HEK293T (cell line): ENCODE results near the gene MICALL2.

ENCODE experiments used
- CTCF ChIA-PET: fragments of 350-600 bp; formaldehyde crosslinking; extraction: SDS; loops from one replicate; lab custom pipeline; 2021; ENCODE audit warnings: antibody characterized with exemption, inconsistent platforms; lab: Yijun Ruan, JAX
- POLR2A ChIA-PET: fragments of 350-600 bp; formaldehyde crosslinking; extraction: SDS; loops from one replicate; lab custom pipeline; 2020; ENCODE audit warnings: antibody characterized with exemption, inconsistent platforms; lab: Yijun Ruan, JAX
- DNase-seq: peaks from one replicate; pipeline ENCODE4 v3.0.0; 2012; ENCODE audit warnings: mixed read lengths; ENCODE audit errors: extremely low spot score
- ARNT ChIP-seq: fragments of 450-650 bp; IDR thresholded peaks from 2 replicates; pipeline ENCODE4 v1.6.1; 2017; ENCODE audit warnings: mild to moderate bottlenecking
- BHLHE40 ChIP-seq: fragments of 450-650 bp; IDR thresholded peaks from 2 replicates; pipeline ENCODE4 v1.6.1; 2016; ENCODE audit warnings: mild to moderate bottlenecking, moderate library complexity, borderline replicate concordance
- CTBP1 ChIP-seq: fragments of 450-650 bp; IDR thresholded peaks from 2 replicates; pipeline ENCODE4 v1.6.1; 2016; ENCODE audit warnings: borderline replicate concordance
- ELF4 ChIP-seq: fragments of 450-650 bp; IDR thresholded peaks from 2 replicates; pipeline ENCODE4 v1.6.1; 2017; ENCODE audit warnings: antibody characterized with exemption
- FOXA1 ChIP-seq: fragments of 450-650 bp; IDR thresholded peaks from 2 replicates; pipeline ENCODE4 v1.6.1; 2016; ENCODE audit warnings: mild to moderate bottlenecking
- FOXK2 ChIP-seq: fragments of 450-650 bp; IDR thresholded peaks from 2 replicates; pipeline ENCODE4 v1.6.1; 2016; ENCODE audit warnings: mild to moderate bottlenecking
- FOXM1 ChIP-seq: fragments of 450-650 bp; IDR thresholded peaks from 2 replicates; pipeline ENCODE4 v1.6.1; 2017; ENCODE audit warnings: mild to moderate bottlenecking, borderline replicate concordance
- HDGF ChIP-seq: fragments of 450-650 bp; IDR thresholded peaks from 2 replicates; pipeline ENCODE4 v1.6.1; 2017; ENCODE audit warnings: antibody characterized with exemption, borderline replicate concordance
- L3MBTL2 ChIP-seq: fragments of 450-650 bp; conservative IDR thresholded peaks from 2 replicates; pipeline ENCODE4 v1.6.1; 2016; ENCODE audit warnings: mild to moderate bottlenecking
- LEF1 ChIP-seq: fragments of 450-650 bp; IDR thresholded peaks from 2 replicates; pipeline ENCODE4 v1.6.1; 2017; ENCODE audit warnings: mild to moderate bottlenecking, borderline replicate concordance
- NFRKB ChIP-seq: fragments of 450-650 bp; IDR thresholded peaks from 2 replicates; pipeline ENCODE4 v1.6.1; 2016; ENCODE audit warnings: mild to moderate bottlenecking, moderate library complexity
- PKNOX1 ChIP-seq: fragments of 450-650 bp; IDR thresholded peaks from 2 replicates; pipeline ENCODE4 v1.6.1; 2016
- SP1 ChIP-seq: fragments of 450-650 bp; IDR thresholded peaks from 2 replicates; pipeline ENCODE4 v1.6.1; 2017
- SUZ12 ChIP-seq: fragments of 450-650 bp; IDR thresholded peaks from 2 replicates; pipeline ENCODE4 v1.6.1; 2016; ENCODE audit warnings: mild to moderate bottlenecking
- TARDBP ChIP-seq: fragments of 450-650 bp; IDR thresholded peaks from 2 replicates; pipeline ENCODE4 v1.6.1; 2016
- ZNF384 ChIP-seq: fragments of 450-650 bp; IDR thresholded peaks from 2 replicates; pipeline ENCODE4 v1.6.1; 2016

Gene MICALL2

GRCh38 chr7:1468203-1468602 is 8.9 kb upstream of the MICALL2 start:
- DNase-seq: no peak
- CTCF ChIA-PET: no interaction called here
- TF ChIP-seq ZNF384: no peak
- TF ChIP-seq ELF4: no peak
- no peak for TF ChIP-seq FOXA1
- TF ChIP-seq FOXM1: no peak
- TF ChIP-seq TARDBP: no peak
- TF ChIP-seq PKNOX1: no peak
- TF ChIP-seq SP1: no peak
- TF ChIP-seq ARNT: no peak
- TF ChIP-seq LEF1: no peak
- TF ChIP-seq CTBP1: no peak
- no peak for TF ChIP-seq HDGF
- TF ChIP-seq BHLHE40: no peak
- TF ChIP-seq NFRKB: no peak
- POLR2A ChIA-PET: no interaction called here

- ChIA-PET POLR2A (no interaction called here), CTCF (interaction anchor here (1.6 kb wide), 1 partner anchor 8 kb away, joined by 5 read pairs; no protein-coding TSS in a partner anchor)
- no peak for TF ChIP-seq ZNF384
- no peak for TF ChIP-seq PKNOX1
- no peak for TF ChIP-seq HDGF
- DNase-seq: peak; percentile 38
Measured at GRCh38 chr7:1466524-1467271, 7.4 kb upstream of the MICALL2 start.

DNA sequence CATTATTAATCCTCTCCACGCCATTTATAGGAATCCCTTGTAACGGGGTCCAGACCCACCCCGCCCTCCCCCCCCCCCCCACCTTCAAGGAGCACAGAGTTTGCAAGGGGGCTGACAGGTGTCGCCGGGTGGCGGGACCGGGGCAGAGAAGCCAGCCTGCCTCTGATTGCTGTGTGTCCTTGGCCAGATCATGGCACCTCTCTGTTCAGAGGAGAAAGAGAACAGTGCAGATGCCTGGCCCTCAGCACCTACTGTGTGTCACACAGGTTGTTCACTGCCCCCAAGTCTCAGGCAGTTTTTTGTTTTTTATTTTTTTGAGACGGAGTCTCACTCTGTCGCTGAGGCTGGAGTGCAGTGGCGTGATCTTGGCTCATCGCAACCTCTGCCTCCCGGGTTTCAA is 5.4 kb upstream of the MICALL2 start:
- CTCF ChIA-PET: no interaction called here
- POLR2A ChIA-PET: no interaction called here
- TF ChIP-seq HDGF (no peak), FOXK2 (no peak), BHLHE40 (no peak), ZNF384 (no peak), SP1 (no peak), LEF1 (no peak), PKNOX1 (no peak), ARNT (no peak), TARDBP (no peak), SUZ12 (no peak), L3MBTL2 (no peak), ELF4 (no peak)
- no peak for DNase-seq

DNA sequence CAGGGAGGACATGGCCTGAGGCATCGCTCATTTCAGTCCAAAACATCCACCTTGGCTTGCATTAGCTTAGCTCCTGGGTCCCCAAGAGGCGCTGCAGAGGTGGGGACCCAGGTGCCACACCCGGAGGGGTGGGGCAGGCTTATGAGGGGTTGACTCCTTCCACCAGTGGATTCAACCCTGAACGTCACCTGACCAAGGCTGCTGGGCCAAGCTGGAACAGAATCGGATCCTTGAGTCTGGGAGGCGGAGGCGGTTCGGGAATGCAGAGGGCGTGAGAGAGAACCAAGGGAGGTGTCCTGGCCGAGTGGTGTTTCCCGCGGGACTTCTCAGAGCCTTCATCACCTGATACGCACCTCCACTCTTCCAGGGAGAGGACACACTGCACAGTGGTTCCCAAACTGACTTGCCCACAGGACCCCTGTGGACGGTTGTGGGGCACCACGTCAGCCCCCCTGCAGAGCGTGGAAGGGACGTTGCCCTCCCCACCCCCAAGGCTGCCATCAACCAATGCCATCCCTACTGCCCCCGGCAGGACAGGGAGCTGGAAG is 4.5 kb upstream of the MICALL2 start:
- ChIA-PET POLR2A (no interaction called here), CTCF (no interaction called here)
- no peak for DNase-seq
- no peak for TF ChIP-seq LEF1
- no peak for TF ChIP-seq BHLHE40
- TF ChIP-seq HDGF: no peak
- TF ChIP-seq FOXK2: no peak
- no peak for TF ChIP-seq ELF4
- no peak for TF ChIP-seq PKNOX1
- TF ChIP-seq TARDBP: no peak

DNA sequence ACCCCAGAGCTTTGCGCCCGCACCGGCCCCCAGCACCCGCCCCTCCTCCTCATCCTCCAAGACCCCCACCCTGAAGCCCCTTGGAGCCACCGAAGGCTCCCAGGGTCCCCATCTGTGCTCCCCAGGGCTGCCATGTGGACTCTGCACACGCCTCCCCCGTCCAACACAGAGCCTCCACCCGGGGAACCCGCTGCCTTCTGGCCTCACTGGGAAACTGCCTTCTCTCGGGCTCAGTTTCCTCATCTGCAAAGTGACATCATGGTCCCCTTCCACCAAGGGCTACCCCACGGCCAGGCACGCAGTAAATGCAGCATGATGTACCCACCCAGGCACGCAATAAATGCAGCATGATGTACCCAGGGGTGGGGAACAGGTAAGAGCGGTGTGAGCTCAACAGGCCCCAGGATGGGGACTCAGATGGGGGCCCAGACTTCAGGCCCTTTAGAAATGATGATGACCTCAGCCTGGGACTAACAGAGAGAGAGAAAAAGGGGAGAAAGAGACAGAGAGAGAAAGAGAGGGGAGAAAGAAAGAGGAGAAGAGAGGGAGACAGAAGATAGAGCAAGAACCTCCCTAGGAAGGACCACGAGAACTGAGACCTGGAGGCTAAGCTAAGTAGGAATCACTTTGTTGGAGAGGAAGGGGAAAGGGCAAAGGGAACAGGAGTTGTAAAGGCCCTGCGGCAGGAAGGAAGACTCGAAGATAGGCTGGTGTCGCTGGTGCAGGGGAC is 2.5 kb upstream of the MICALL2 start:
- TF ChIP-seq FOXA1 (no peak), BHLHE40 (no peak), ARNT (no peak), ZNF384 (no peak), ELF4 (no peak), PKNOX1 (no peak)
- no peak for DNase-seq
- POLR2A ChIA-PET: no interaction called here
- CTCF ChIA-PET: no interaction called here
